Karpas-422 (cell line): ENCODE measurements around the gene DENND5A. TPM values are rescaled to one million over a fixed set of nuclear protein-coding genes. Genes with fewer than 3 reads are reported as not detected.
A peak's percentile ranks its signal among the peaks of the same experiment; 100 is the strongest.
"Not testable (repeated sequence)": the region's sequence is repeated elsewhere in the genome, so short reads cannot be mapped to it uniquely, and the experiment has no call there.

Experiments used
- DNase-seq: peaks from one replicate; pipeline ENCODE4 v3.0.0-alpha.2; 2015
- H2AFZ ChIP-seq: fragments of 200-600 bp; sonication (generic); 2 replicates; pipeline ENCODE4 v1.6.1; 2014; ENCODE audit warnings: antibody characterized with exemption, low read length, mixed read lengths
- H3K27ac ChIP-seq: fragments of 200-600 bp; sonication (generic); 2 replicates; pipeline ENCODE4 v1.5.1; 2014; ENCODE audit warnings: mild to moderate bottlenecking, low read length, moderate library complexity
- H3K27me3 ChIP-seq: fragments of 200-600 bp; sonication (generic); 2 replicates; pipeline ENCODE4 v1.6.1; 2014; ENCODE audit warnings: low read length, mixed read lengths
- H3K36me3 ChIP-seq: fragments of 200-600 bp; sonication (generic); 2 replicates; pipeline ENCODE4 v1.6.1; 2014; ENCODE audit warnings: low read length, mixed read lengths; ENCODE audit not compliant: insufficient read depth
- H3K4me1 ChIP-seq: fragments of 200-600 bp; sonication (generic); 2 replicates; pipeline ENCODE4 v1.6.1; 2014; ENCODE audit warnings: mild to moderate bottlenecking, low read length, mixed read lengths
- H3K4me2 ChIP-seq: fragments of 200-600 bp; sonication (generic); 2 replicates; pipeline ENCODE4 v1.6.1; 2014; ENCODE audit warnings: low read length, low read depth, mild to moderate bottlenecking; ENCODE audit not compliant: poor library complexity, severe bottlenecking
- H3K4me3 ChIP-seq: fragments of 200-600 bp; sonication (generic); 2 replicates; pipeline ENCODE4 v1.5.1; 2014; ENCODE audit warnings: mild to moderate bottlenecking, antibody characterized with exemption, low read length, mixed read lengths
- H3K79me2 ChIP-seq: fragments of 200-600 bp; sonication (generic); 2 replicates; pipeline ENCODE4 v1.6.1; 2014; ENCODE audit warnings: mild to moderate bottlenecking, low read length, mixed read lengths
- H3K9ac ChIP-seq: fragments of 200-600 bp; sonication (generic); 2 replicates; pipeline ENCODE4 v1.6.0; 2014; ENCODE audit warnings: low read length
- H3K9me2 ChIP-seq: fragments of 200-600 bp; sonication (generic), shearing (Covaris generic); replicated peaks from 2 replicates; pipeline ENCODE4 v1.6.0; 2014; ENCODE audit warnings: mild to moderate bottlenecking, low read length, moderate library complexity; ENCODE audit not compliant: insufficient read depth
- H3K9me3 ChIP-seq: fragments of 300-700, 200-600 bp; sonication (generic); 2 replicates; pipeline ENCODE4 v1.6.1; 2014; ENCODE audit warnings: low read length, mixed read lengths
- H4K20me1 ChIP-seq: fragments of 200-600 bp; sonication (generic); 2 replicates; pipeline ENCODE4 v1.6.1; 2014; ENCODE audit warnings: mild to moderate bottlenecking, antibody characterized with exemption, low read length, low read depth; ENCODE audit not compliant: insufficient read depth
- total RNA-seq: library from RNA; depleted of rRNA; stranded (reverse); fragments of >200 nt; shearing (Covaris generic); gene quantifications from 2 replicates; pipeline ENCODE4 v1.2.3, GENCODE V29; 2014; ENCODE audit warnings: low replicate concordance

DENND5A gene
- total RNA-seq, 1 experiment from 2014 or later = 57.3 TPM

DNA sequence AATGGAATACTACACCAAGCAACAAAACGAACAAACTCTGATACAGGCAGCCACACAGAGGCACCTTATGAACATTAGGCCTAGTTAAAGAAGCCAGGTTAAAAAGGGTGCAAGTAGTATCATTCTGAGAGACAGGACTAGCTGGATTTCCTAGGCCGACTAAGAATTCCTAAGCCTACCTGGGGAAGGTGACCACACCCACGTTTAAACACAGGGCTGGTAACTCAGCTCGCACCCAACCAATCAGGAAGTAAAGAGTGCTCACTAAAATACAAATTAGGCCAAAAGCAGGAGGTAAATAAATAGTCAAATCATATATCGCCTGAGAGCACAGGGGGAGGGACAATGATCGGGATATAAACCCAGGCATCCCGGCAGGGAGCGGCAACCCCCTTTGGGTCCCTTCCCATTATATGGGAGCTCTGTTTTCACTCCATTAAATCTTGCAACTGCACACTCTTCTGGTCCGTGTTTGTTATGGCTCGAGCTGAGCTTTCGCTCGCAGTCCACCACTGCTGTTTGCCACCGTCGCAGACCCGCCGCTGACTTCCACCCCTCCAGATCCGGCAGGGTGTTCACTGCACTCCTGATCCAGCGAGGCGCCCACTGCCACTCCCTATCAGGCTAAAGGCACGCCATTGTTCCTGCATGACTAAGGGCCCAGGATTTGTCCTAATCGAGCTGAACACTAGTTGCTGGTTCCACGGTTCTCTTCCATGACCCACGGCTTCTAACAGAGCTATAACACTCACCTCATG lies 167.8 kb downstream of the DENND5A start:
- not testable (repeated sequence) for H3K4me2 ChIP-seq

DNA sequence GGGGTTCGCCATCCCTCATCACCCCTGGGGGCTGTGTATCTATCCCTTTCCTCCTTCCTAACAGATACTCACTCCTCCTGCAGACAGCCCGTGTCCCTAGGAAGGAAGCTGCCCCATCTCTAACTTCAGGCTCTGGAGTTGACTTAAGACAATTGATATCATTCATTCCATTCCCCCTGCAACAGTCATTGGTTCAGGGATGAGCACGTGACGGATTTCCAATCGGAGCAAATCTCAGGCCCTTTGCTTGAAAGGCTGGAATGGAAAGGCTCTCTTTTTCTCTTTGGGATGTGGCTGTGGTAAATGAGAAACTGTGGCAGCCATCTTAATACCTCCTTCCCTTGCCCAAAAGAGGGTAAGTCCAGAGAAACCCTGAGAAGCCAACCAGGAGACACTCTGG lies 168.7 kb downstream of the DENND5A start:
- no peaks in the 10 kb centered on the region for H3K9me2 ChIP-seq
- H3K4me1 ChIP-seq = no peaks in the 10 kb centered on the region
- H3K4me2 ChIP-seq = no peak overlapping the region
- H4K20me1 ChIP-seq = no peaks in the 10 kb centered on the region
- H2AFZ ChIP-seq = no peak overlapping the region
- no peak overlapping the region for H3K4me3 ChIP-seq
- H3K79me2 ChIP-seq = no peaks in the 10 kb centered on the region
- no peaks in the 10 kb centered on the region for H3K36me3 ChIP-seq
- DNase-seq = no peak
- no peak overlapping the region for H3K9ac ChIP-seq
- H3K9me3 ChIP-seq = no peaks in the 10 kb centered on the region
- no peak overlapping the region for H3K27ac ChIP-seq
- no peaks in the 10 kb centered on the region for H3K27me3 ChIP-seq

More for the DNA sequence above, 167.8 kb downstream of the DENND5A start:
- not testable (repeated sequence) for H2AFZ ChIP-seq, H3K27me3 ChIP-seq, DNase-seq, H3K4me3 ChIP-seq, H3K9ac ChIP-seq, H3K4me1 ChIP-seq, H4K20me1 ChIP-seq, H3K27ac ChIP-seq, H3K79me2 ChIP-seq, H3K36me3 ChIP-seq, H3K9me2 ChIP-seq, H3K9me3 ChIP-seq

DNA sequence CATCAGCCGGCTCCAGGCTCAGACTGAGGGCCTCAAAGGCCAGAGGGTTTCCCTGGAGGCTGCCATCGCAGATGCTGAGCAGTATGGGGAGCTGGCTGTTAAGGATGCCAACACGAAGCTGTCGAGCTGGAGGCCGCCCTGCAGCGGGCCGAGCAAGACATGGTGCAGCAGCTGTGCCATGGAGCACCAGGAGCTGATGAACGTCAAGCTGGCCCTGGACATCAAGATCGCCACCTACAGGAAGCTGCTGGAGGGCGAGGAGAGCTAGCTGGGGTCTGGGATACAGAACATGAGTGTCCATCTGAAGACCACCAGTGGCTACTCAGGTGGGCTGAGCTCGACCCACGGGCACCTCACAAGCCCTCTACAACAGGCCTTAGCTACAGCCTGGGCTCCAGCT lies 169.7 kb downstream of the DENND5A start:
- no peaks in the 10 kb centered on the region for H4K20me1 ChIP-seq
- H3K36me3 ChIP-seq = no peaks in the 10 kb centered on the region
- H3K27ac ChIP-seq = no peak overlapping the region
- no peak for DNase-seq
- no peaks in the 10 kb centered on the region for H3K27me3 ChIP-seq
- H3K4me1 ChIP-seq = no peaks in the 10 kb centered on the region
- no peak overlapping the region for H3K4me2 ChIP-seq
- H3K9me3 ChIP-seq = no peaks in the 10 kb centered on the region
- H3K9me2 ChIP-seq = no peaks in the 10 kb centered on the region
- H3K9ac ChIP-seq = no peak overlapping the region
- H3K4me3 ChIP-seq = no peak overlapping the region
- H2AFZ ChIP-seq = no peak overlapping the region
- H3K79me2 ChIP-seq = no peaks in the 10 kb centered on the region

DNA sequence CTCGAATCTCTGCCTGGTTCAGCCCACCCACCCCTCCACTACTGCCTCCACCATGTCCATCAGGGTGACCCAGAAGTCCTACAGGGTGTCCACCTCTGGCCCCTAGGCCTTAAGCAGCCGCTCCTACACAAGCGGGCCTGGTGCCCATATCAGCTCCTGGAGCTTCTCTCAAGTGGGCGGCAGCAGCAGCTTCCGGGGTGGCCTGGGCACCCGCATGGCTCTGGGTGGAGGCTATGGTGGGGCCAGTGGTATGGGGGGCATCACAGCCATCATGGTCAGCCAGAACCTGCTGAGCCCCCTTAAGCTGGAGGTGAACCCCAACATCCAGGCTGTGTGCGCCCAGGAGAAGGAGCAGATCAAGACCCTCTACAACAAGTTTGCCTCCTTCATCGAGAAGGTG lies 170.7 kb downstream of the DENND5A start:
- Histone ChIP-seq H3K79me2 (no peaks in the 10 kb centered on the region), H2AFZ (no peak overlapping the region), H3K4me1 (no peaks in the 10 kb centered on the region), H3K36me3 (no peaks in the 10 kb centered on the region), H3K9ac (no peak overlapping the region), H3K27ac (no peak overlapping the region), H4K20me1 (no peaks in the 10 kb centered on the region), H3K9me2 (no peaks in the 10 kb centered on the region), H3K27me3 (no peaks in the 10 kb centered on the region), H3K9me3 (no peaks in the 10 kb centered on the region), H3K4me3 (no peak overlapping the region), H3K4me2 (no peak overlapping the region)
- no peak for DNase-seq

DNA sequence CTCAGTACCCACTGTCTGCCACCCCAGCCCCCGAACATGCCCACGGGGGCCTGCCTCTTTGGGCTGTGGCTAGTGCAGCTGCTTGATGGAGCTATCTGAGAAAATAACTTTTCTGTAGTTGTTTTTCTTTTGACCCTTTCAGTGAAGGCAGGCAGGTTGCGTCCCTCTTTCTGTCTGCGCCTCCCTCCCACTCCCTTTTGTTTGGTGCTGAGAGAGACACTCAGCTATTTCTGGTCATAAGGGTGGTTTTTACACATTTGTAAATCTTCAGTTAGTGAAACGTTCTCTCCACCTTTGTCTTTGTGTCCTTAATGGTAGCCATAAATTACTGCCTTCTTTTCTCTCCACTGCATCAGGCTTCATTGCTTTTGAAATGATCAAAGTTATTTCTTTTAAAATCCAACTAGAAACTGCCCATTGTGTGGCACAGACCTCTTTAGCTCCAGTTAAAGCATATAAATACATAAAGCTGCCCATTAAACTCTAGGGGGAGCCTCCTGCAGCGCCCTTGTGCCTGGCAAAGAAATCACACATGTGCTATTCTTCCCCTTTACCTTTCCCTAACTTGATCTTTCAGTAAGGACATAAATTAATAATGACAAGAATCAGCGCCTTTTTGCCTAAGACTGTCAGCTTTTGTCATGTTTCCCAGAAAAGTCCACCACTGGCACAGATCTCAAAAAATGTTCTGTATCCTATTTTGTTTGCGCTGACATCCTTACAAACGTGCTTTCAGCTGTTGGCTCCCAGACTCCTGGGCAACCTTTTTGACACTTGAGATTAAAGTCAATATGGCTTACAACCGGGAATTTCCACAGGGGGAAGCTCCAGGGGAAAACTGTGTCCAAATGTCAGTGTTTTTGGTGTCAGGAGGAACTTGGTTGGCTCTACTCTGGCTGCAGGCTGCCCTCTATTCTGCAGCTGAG lies 172.0 kb downstream of the DENND5A start:
- Histone ChIP-seq H3K27me3 (no peaks in the 10 kb centered on the region), H3K4me3 (no peak overlapping the region), H3K79me2 (no peaks in the 10 kb centered on the region), H2AFZ (no peak overlapping the region), H3K9me3 (no peaks in the 10 kb centered on the region), H3K9ac (no peak overlapping the region), H3K9me2 (no peaks in the 10 kb centered on the region), H4K20me1 (no peaks in the 10 kb centered on the region), H3K4me1 (no peaks in the 10 kb centered on the region), H3K36me3 (no peaks in the 10 kb centered on the region), H3K4me2 (no peak overlapping the region), H3K27ac (no peak overlapping the region)
- peak; percentile 63 for DNase-seq

DNA sequence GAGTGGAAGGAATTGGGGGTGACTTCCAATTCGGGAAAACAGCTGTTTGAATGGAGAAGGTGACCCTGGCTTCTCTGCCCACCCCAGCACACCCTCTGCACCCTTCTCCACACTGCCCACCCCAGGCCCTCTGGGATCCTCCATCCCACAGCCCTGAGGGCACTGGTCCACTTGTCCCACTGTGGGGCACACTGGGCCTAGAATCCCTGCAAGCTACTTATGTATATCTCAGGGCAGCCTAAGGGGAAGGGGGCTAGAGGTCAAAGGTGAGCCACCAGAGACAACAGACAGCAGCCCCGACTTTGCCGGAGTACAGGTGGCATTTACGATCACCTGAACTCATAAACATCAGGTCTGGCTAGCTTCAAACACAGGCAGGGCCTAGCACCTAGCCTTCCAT lies 173.1 kb downstream of the DENND5A start:
- Histone ChIP-seq H2AFZ (no peak overlapping the region), H3K9me3 (no peaks in the 10 kb centered on the region), H3K4me3 (no peak overlapping the region), H4K20me1 (no peaks in the 10 kb centered on the region), H3K9me2 (no peaks in the 10 kb centered on the region), H3K79me2 (no peaks in the 10 kb centered on the region), H3K9ac (no peak overlapping the region), H3K36me3 (no peaks in the 10 kb centered on the region), H3K27me3 (no peaks in the 10 kb centered on the region), H3K4me2 (no peak overlapping the region), H3K4me1 (no peaks in the 10 kb centered on the region), H3K27ac (no peak overlapping the region)
- no peak for DNase-seq

DNA sequence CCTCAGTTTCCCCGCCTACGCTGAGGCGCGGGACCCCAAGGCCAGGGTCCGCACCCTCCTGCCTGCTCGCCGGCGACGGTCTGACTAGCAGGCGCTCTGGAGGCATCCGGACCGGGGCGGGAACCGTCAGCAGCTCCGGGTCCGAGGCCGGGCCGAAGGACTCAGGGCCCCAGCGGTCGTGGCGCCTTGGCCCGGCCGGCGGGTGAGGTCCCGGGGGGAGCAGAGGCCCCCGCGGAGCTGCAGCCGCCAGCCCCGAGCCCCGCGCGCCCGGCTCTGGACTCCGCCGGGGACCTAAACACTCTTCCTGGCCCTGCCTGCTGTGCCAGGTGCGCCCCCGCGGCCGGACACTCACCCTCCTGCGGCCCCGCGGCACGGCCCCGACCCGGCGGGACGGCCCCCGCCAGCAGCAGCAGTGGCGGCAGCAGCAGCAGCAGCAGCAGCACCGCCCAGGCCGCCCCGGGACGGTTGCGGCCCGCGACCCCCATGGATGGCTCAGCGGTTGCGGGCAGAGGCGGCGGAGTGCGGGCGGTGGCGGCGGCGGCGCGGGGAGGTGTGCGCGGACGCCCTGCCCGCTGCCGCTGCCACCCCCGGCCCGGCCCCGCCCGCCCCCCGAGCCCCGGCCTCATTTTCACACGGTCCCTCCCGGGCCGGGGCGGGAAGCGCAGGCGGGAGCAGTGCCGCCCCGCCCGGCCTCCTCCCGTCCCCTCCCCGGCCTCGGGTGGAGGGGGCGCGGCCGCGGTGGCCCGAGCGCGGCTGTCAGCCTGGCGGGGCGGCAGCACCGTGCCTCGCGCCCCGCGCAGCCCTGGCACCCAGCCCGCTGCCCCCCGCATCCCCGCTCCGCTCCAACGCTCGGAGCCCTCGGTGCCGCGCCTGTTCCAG lies 173.9 kb downstream of the DENND5A start, which contains the start of gene SCUBE2:
TSS of gene SCUBE2 (minus strand) at position 556 of the 879 bp plus-strand sequence. CDS start at position 485, 71 bp downstream.
- Histone ChIP-seq H3K79me2 (no peaks in the 10 kb centered on the region), H3K4me3 (no peak within 1 kb of the TSS), H3K27me3 (no peaks in the 10 kb centered on the region), H3K36me3 (no peaks in the 10 kb centered on the region), H2AFZ (no peak within 1 kb of the TSS), H4K20me1 (no peaks in the 10 kb centered on the region), H3K4me1 (no peaks in the 10 kb centered on the region), H3K9me2 (no peaks in the 10 kb centered on the region), H3K9ac (no peak within 1 kb of the TSS), H3K9me3 (no peaks in the 10 kb centered on the region), H3K4me2 (no peak within 1 kb of the TSS), H3K27ac (no peak within 1 kb of the TSS)
- DNase-seq = no peak
